Parathyroid adenoma (tissue), 2 donors: ENCODE data around the gene KAZN.

Source experiments
- H2AFZ ChIP-seq: fragments of 300-600 bp; sonication (generic); one replicate; pipeline ENCODE4 v1.7.0; 2017; ENCODE audit warnings: antibody characterized with exemption, mild to moderate bottlenecking
- H3K27ac ChIP-seq: fragments of 300-600 bp; sonication (generic); one replicate; pipeline ENCODE4 v1.7.0; 2017
- H3K27me3 ChIP-seq: fragments of 300-600 bp; sonication (generic); one replicate; pipeline ENCODE4 v1.7.0; 2017; ENCODE audit warnings: low read length; ENCODE audit not compliant: control insufficient read depth, insufficient read depth
- H3K36me3 ChIP-seq: fragments of 300-600 bp; sonication (generic); one replicate; pipeline ENCODE4 v1.7.0; 2017; ENCODE audit warnings: low read length; ENCODE audit not compliant: control insufficient read depth, insufficient read depth
- H3K4me1 ChIP-seq: fragments of 300-600 bp; sonication (generic); one replicate; pipeline ENCODE4 v1.7.0; 2017; ENCODE audit warnings: control low read depth
- H3K4me2 ChIP-seq: fragments of 300-600 bp; sonication (generic); one replicate; pipeline ENCODE4 v1.7.0; 2017; ENCODE audit warnings: low read length
- H3K4me3 ChIP-seq: fragments of 300-600 bp; sonication (generic); one replicate; pipeline ENCODE4 v1.7.0; 2017; ENCODE audit warnings: low read depth, low read length
- H3K79me2 ChIP-seq: fragments of 300-600 bp; sonication (generic); one replicate; pipeline ENCODE4 v1.7.0; 2017; ENCODE audit warnings: control low read depth
- H3K9ac ChIP-seq: fragments of 300-600 bp; sonication (generic); one replicate; pipeline ENCODE4 v1.7.0; 2017; ENCODE audit warnings: mild to moderate bottlenecking
- H3K9me3 ChIP-seq: fragments of 300-600 bp; sonication (generic); one replicate; pipeline ENCODE4 v1.7.0; 2017; ENCODE audit warnings: low read length; ENCODE audit not compliant: control insufficient read depth
- CTCF ChIP-seq: fragments of 300-600 bp; sonication (generic); IDR thresholded peaks from one replicate; pipeline ENCODE4 v1.7.0; 2017; ENCODE audit warnings: antibody characterized with exemption, mild to moderate bottlenecking
- donor health status: primary hyperparathyroidism.

KAZN gene

GRCh38 chr1:14679027-14679688, 80.7 kb downstream of the KAZN start:
- Histone ChIP-seq H3K36me3 (no peaks in the 10 kb centered on the region), H2AFZ (no peak overlapping the region), H3K79me2 (no peaks in the 10 kb centered on the region), H3K27me3 (no peaks in the 10 kb centered on the region), H3K4me3 (no peak overlapping the region), H3K9ac (no peak overlapping the region), H3K4me2 (no peak overlapping the region), H3K4me1 (no peaks in the 10 kb centered on the region), H3K27ac (no peak overlapping the region), H3K9me3 (no peaks in the 10 kb centered on the region)
- no peak for TF ChIP-seq CTCF

DNA sequence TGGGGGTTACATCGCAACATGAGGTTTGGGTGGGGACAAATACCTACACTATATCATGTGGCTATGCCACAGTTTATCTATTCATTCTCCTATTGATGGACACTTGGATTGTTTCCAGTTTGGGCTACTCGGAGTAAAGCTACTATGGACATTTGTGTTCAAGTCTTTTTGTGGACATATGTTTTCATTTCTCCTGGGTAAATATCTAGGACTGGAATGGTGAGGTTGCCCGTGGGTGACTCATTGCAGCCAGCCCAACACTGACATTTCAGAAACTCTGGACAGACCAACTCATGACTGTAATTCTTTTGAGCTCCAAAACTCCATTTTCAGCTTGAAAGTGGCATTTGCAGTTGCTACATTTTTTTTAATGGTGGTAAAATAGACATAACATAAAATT, 82.7 kb downstream of the KAZN start:
- Histone ChIP-seq H3K9ac (no peak overlapping the region), H3K4me3 (no peak overlapping the region), H3K79me2 (no peaks in the 10 kb centered on the region), H3K9me3 (no peaks in the 10 kb centered on the region), H3K4me1 (no peaks in the 10 kb centered on the region), H2AFZ (no peak overlapping the region), H3K36me3 (no peaks in the 10 kb centered on the region), H3K27ac (no peak overlapping the region), H3K4me2 (no peak overlapping the region), H3K27me3 (no peaks in the 10 kb centered on the region)
- no peak for TF ChIP-seq CTCF

GRCh38 chr1:14682941-14683621, 84.6 kb downstream of the KAZN start:
- Histone ChIP-seq H3K27ac (no peak overlapping the region), H3K9me3 (no peaks in the 10 kb centered on the region), H3K9ac (no peak overlapping the region), H3K4me3 (no peak overlapping the region), H3K79me2 (no peaks in the 10 kb centered on the region), H3K27me3 (no peaks in the 10 kb centered on the region), H3K4me2 (no peak overlapping the region), H3K36me3 (no peaks in the 10 kb centered on the region), H2AFZ (no peak overlapping the region), H3K4me1 (no peaks in the 10 kb centered on the region)
- TF ChIP-seq CTCF: no peak

- Histone ChIP-seq H3K79me2 (no peaks in the 10 kb centered on the region), H3K4me2 (no peak overlapping the region), H3K4me3 (no peak overlapping the region), H3K4me1 (no peaks in the 10 kb centered on the region), H3K27ac (no peak overlapping the region), H3K9ac (no peak overlapping the region), H3K9me3 (no peaks in the 10 kb centered on the region), H3K36me3 (no peaks in the 10 kb centered on the region), H3K27me3 (no peaks in the 10 kb centered on the region), H2AFZ (no peak overlapping the region)
- no peak for TF ChIP-seq CTCF
These were observed 86.6 kb downstream of the KAZN start for GRCh38 chr1:14685078-14685477.

DNA sequence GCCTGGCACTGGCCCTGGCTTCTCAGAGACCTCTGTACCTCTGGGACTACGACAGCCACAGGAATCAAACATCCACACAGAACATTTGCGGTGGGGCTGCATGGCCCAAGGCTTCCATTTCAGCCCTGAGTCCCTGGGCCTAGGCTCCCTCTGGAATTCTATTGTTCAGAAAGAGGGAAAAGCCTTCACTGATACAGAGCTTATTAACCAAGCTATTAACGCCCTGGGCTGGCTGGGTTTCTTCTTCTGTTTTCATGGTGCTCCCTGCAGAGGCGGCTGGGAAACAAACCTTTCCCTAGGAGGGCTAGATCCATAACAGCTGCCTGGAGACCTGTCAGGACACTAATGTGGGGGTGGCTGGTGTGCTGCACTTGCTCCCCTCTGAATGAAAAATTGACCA, 88.2 kb downstream of the KAZN start:
- Histone ChIP-seq H3K79me2 (no peaks in the 10 kb centered on the region), H3K4me1 (no peaks in the 10 kb centered on the region), H3K36me3 (no peaks in the 10 kb centered on the region), H3K9me3 (no peaks in the 10 kb centered on the region), H3K27me3 (no peaks in the 10 kb centered on the region), H3K4me2 (no peak overlapping the region), H3K4me3 (no peak overlapping the region), H3K9ac (no peak overlapping the region), H2AFZ (no peak overlapping the region), H3K27ac (no peak overlapping the region)
- no peak for TF ChIP-seq CTCF
